ENCODE data around the gene BTC.

- TF ChIP-seq, protein P1, sequence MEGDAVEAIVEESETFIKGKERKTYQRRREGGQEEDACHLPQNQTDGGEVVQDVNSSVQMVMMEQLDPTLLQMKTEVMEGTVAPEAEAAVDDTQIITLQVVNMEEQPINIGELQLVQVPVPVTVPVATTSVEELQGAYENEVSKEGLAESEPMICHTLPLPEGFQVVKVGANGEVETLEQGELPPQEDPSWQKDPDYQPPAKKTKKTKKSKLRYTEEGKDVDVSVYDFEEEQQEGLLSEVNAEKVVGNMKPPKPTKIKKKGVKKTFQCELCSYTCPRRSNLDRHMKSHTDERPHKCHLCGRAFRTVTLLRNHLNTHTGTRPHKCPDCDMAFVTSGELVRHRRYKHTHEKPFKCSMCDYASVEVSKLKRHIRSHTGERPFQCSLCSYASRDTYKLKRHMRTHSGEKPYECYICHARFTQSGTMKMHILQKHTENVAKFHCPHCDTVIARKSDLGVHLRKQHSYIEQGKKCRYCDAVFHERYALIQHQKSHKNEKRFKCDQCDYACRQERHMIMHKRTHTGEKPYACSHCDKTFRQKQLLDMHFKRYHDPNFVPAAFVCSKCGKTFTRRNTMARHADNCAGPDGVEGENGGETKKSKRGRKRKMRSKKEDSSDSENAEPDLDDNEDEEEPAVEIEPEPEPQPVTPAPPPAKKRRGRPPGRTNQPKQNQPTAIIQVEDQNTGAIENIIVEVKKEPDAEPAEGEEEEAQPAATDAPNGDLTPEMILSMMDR (IDR thresholded peaks at IDR 0.05 in 4 of 5, conservative IDR thresholded peaks at IDR 0.05 in 1 of 5) = no peak
- TF ChIP-seq POLR2A (IDR thresholded peaks at IDR 0.05) = no peak
Measured at GRCh38 chr4:74838746-74839370, 44.5 kb upstream of the BTC start.
